HepG2 (cell line): ENCODE results near the gene FGF3. TPM values are rescaled to one million over a fixed set of nuclear protein-coding genes. Genes with fewer than 3 reads are reported as not detected.
"Not testable (repeated sequence)": the region's sequence is repeated elsewhere in the genome, so short reads cannot be mapped to it uniquely, and the experiment has no call there.

Experiments used
- ATAC-seq: fragments of 200-7000 bp; cut with Tn5 transposase; 3 replicates; pipeline ENCODE4 v1.9.1; 2020; ENCODE audit warnings: mild to moderate bottlenecking, moderate library complexity
- BruUV-seq: library from RNA; stranded (reverse); fragments of 400-500 nt; replicated peaks from 2 replicates; lab custom pipeline; 2021; lab: Mats Ljungman, UMichigan
- CTCF ChIA-PET: fragments of 300-600 bp; formaldehyde crosslinking; extraction: SDS; loops from one replicate; lab custom pipeline; 2021; ENCODE audit warnings: low total read pairs, inconsistent platforms, low intra/inter-chr PET ratio; lab: Yijun Ruan, JAX
- POLR2A ChIA-PET: fragments of 350-600 bp; sonication (Branson Sonifier 250); formaldehyde crosslinking; loops from one replicate; lab custom pipeline; 2020; ENCODE audit warnings: antibody characterized with exemption, inconsistent platforms; lab: Yijun Ruan, JAX
- DNase-seq: peaks from one replicate; pipeline ENCODE4 v3.0.0-alpha.2; 2015; ENCODE audit warnings: low spot score
- FAIRE-seq: peaks from 3 replicates; lab custom pipeline; 2011; peaks lifted over from hg19 to GRCh38; lab: Jason Lieb, UNC
- H2AFZ ChIP-seq: one replicate; pipeline ENCODE4 v1.6.1; 2011; ENCODE audit warnings: low read length, inconsistent platforms
- H3K27ac ChIP-seq: fragments of 300-600 bp; 3 replicates; pipeline ENCODE4 v1.8.0; 2011; ENCODE audit warnings: mixed run types, mild to moderate bottlenecking, mixed read lengths, low read length, inconsistent platforms; ENCODE audit not compliant: insufficient read depth; ENCODE audit errors: extremely low read length
- H3K27me3 ChIP-seq, 2 experiments: fragments of 200-600 bp in 1 of 2; 2 replicates in 1 of 2; 3 replicates in 1 of 2; pipeline versions ENCODE4 v1.6.0 to v1.8.0; 2011; ENCODE audit warnings: low read length in 2 of 2, mild to moderate bottlenecking in 2 of 2, moderate library complexity in 2 of 2, inconsistent platforms in 1 of 2; ENCODE audit not compliant: insufficient read depth in 2 of 2, control insufficient read depth in 1 of 2
- H3K36me3 ChIP-seq, 2 experiments: fragments of 200-600 bp in 1 of 2; replicated peaks in 1 of 2; 2 replicates in 1 of 2; 3 replicates in 1 of 2; pipeline versions ENCODE4 v1.5.1 to v1.8.0; 2011; ENCODE audit warnings: low read length in 2 of 2, inconsistent platforms in 1 of 2; ENCODE audit not compliant: insufficient read depth in 2 of 2, control insufficient read depth in 1 of 2
- H3K4me1 ChIP-seq: 2 replicates; pipeline ENCODE4 v1.5.1; 2012; ENCODE audit warnings: low read length, inconsistent platforms; ENCODE audit not compliant: insufficient read depth
- H3K4me2 ChIP-seq: 2 replicates; pipeline ENCODE4 v1.6.0; 2011; ENCODE audit warnings: low read depth, low read length, inconsistent platforms
- H3K4me3 ChIP-seq, 3 experiments: fragments of 200-600 bp in 1 of 3; sonication (generic), shearing (Covaris generic) in 1 of 3; replicated peaks in 1 of 3; 2 replicates each; pipeline ENCODE4 v1.5.1; 2011 to 2016; ENCODE audit warnings: low read length in 3 of 3, inconsistent platforms in 2 of 3, low read depth in 2 of 3, mild to moderate bottlenecking in 2 of 3, control low read depth in 1 of 3, mixed read lengths in 1 of 3; ENCODE audit not compliant: insufficient read depth in 1 of 3
- H3K79me2 ChIP-seq: one replicate; pipeline ENCODE4 v1.6.1; 2011; ENCODE audit warnings: low read length, inconsistent platforms; ENCODE audit not compliant: insufficient read depth
- H3K9ac ChIP-seq: 2 replicates; pipeline ENCODE4 v1.6.0; 2011; ENCODE audit warnings: mild to moderate bottlenecking, low read depth, low read length, inconsistent platforms; ENCODE audit not compliant: insufficient read depth
- H3K9me3 ChIP-seq: 2 replicates; pipeline ENCODE4 v1.5.1; 2012; ENCODE audit warnings: mild to moderate bottlenecking, low read length
- H4K20me1 ChIP-seq: 2 replicates; pipeline ENCODE4 v1.6.0; 2011; ENCODE audit warnings: inconsistent platforms, mild to moderate bottlenecking, low read length, moderate library complexity; ENCODE audit not compliant: insufficient read depth
- BHLHE40 ChIP-seq: IDR thresholded peaks from 2 replicates; pipeline ENCODE4 v1.6.1; 2011; ENCODE audit warnings: low read length, improper control_type of control experiment
- CCAR2 ChIP-seq: fragments of 200-400 bp; formaldehyde crosslinking; optimal IDR thresholded peaks from 2 replicates; pipeline ENCODE3; 2018; ENCODE audit warnings: low read depth, mild to moderate bottlenecking, low read length, moderate library complexity
- CENPBD1 ChIP-seq: sonication (generic); formaldehyde crosslinking; IDR thresholded peaks from 2 replicates; pipeline ENCODE4 v1.8.0; 2022; ENCODE audit warnings: missing genetic modification reagents, low read depth, mild to moderate bottlenecking, borderline replicate concordance
- DMAP1 ChIP-seq: IDR thresholded peaks from 2 replicates; pipeline ENCODE4 v1.6.1; 2016
- HOXA3 ChIP-seq: sonication (generic); formaldehyde crosslinking; IDR thresholded peaks from 2 replicates; pipeline ENCODE4 v1.5.0; 2020; ENCODE audit warnings: missing genetic modification reagents
- KAT7 ChIP-seq: IDR thresholded peaks from 2 replicates; pipeline ENCODE4 v1.6.1; 2018; ENCODE audit warnings: borderline replicate concordance, missing compliant biosample characterization
- MAZ ChIP-seq, 2 experiments: sonication (generic) in 1 of 2; formaldehyde crosslinking in 1 of 2; IDR thresholded peaks; 2 replicates each; pipeline versions ENCODE4 v1.5.0 to v1.6.1; 2012 to 2020; ENCODE audit warnings: low read depth in 2 of 2, mild to moderate bottlenecking in 2 of 2, borderline replicate concordance in 1 of 2, improper control_type of control experiment in 1 of 2, low read length in 1 of 2, missing genetic modification reagents in 1 of 2, moderate library complexity in 1 of 2
- MBNL3 ChIP-seq: fragments of 250-450 bp; sonication (Bioruptor Pico); conservative IDR thresholded peaks from 2 replicates; pipeline ENCODE4 v1.8.0; 2022; ENCODE audit warnings: mild to moderate bottlenecking, inconsistent platforms
- NFE2L1 ChIP-seq: sonication (generic); formaldehyde crosslinking; IDR thresholded peaks from 2 replicates; pipeline ENCODE4 v1.4.0; 2020; ENCODE audit warnings: missing genetic modification reagents, mild to moderate bottlenecking, borderline replicate concordance
- SP5 ChIP-seq: IDR thresholded peaks from 2 replicates; pipeline ENCODE4 v1.6.1; 2016; ENCODE audit warnings: low read depth, borderline replicate concordance
- SRY ChIP-seq: sonication (generic); formaldehyde crosslinking; IDR thresholded peaks from 2 replicates; pipeline ENCODE4 v1.8.0; 2022; ENCODE audit warnings: mild to moderate bottlenecking, missing genetic modification reagents
- ZFY ChIP-seq: sonication (generic); formaldehyde crosslinking; IDR thresholded peaks from 2 replicates; pipeline ENCODE4 v1.4.0; 2020; ENCODE audit warnings: missing genetic modification reagents
- ZIK1 ChIP-seq: sonication (generic); formaldehyde crosslinking; IDR thresholded peaks from 2 replicates; pipeline ENCODE4 v1.5.0; 2020; ENCODE audit warnings: mild to moderate bottlenecking, low read depth, missing genetic modification reagents, borderline replicate concordance
- ZNF121 ChIP-seq: sonication (generic); formaldehyde crosslinking; IDR thresholded peaks from 2 replicates; pipeline ENCODE4 v1.5.0; 2020; ENCODE audit warnings: mild to moderate bottlenecking, missing genetic modification reagents
- ZNF224 ChIP-seq: sonication (generic); formaldehyde crosslinking; IDR thresholded peaks from 2 replicates; pipeline ENCODE4 v1.5.0; 2020; ENCODE audit warnings: mild to moderate bottlenecking, missing genetic modification reagents
- ZNF562 ChIP-seq: sonication (generic); formaldehyde crosslinking; IDR thresholded peaks from 2 replicates; pipeline ENCODE4 v1.8.0; 2022; ENCODE audit warnings: missing genetic modification reagents, borderline replicate concordance
- ZNF563 ChIP-seq: sonication (generic); formaldehyde crosslinking; IDR thresholded peaks from 2 replicates; pipeline ENCODE4 v1.8.0; 2022; ENCODE audit warnings: mild to moderate bottlenecking, moderate library complexity, missing genetic modification reagents
- ZNF652 ChIP-seq: IDR thresholded peaks from 2 replicates; pipeline ENCODE4 v1.6.1; 2016; ENCODE audit warnings: low read depth, borderline replicate concordance
- ZNF782 ChIP-seq: sonication (generic); formaldehyde crosslinking; IDR thresholded peaks from 2 replicates; pipeline ENCODE4 v1.4.0; 2020; ENCODE audit warnings: missing genetic modification reagents, mild to moderate bottlenecking, borderline replicate concordance
- WGBS: methylation state at CpG from one replicate; pipeline ENCODE4 v1.1.6; 2017; ENCODE audit warnings: low lambda C conversion rate; 5-methylcytosine and 5-hydroxymethylcytosine counted together
- in situ Hi-C: cut with HindIII; loops from 2 replicates; pipeline ENCODE4 v1.10.0; 2017; ENCODE audit warnings: low pct_unique_long_range_greater_than_20kb; ENCODE audit not compliant: extremely low pct_ligation_motif_present
- intact Hi-C: fragments of 100-400 bp; cut with micrococcal nuclease; formaldehyde crosslinking; loops from one replicate; pipeline ENCODE4 v1.10.0; 2022; ENCODE audit not compliant: unreplicated experiment
- polyA plus RNA-seq, 8 experiments: library from polyadenylated mRNA; depleted of rRNA in 3 of 8; stranded (reverse) in 7 of 8; unstranded in 1 of 8; fragments of >200 nt; fragmentation: Illumina TruSeq in 4 of 8; extraction: Trizol in 4 of 8; gene quantifications; 2 replicates each; pipeline versions ENCODE4 v1.2.1 to v1.2.3, GENCODE V29; 2011 to 2016; ENCODE audit warnings: low read depth in 4 of 8, missing spikeins in 1 of 8, mixed read lengths in 1 of 8; ENCODE audit not compliant: insufficient read depth in 1 of 8
- total RNA-seq, 5 experiments: library from RNA; depleted of rRNA; stranded (reverse); fragments of >200 nt; fragmentation: Illumina TruSeq; extraction: Trizol; gene quantifications; 2 replicates each; pipeline ENCODE4 v1.2.3, GENCODE V29; 2016; ENCODE audit warnings: low read depth in 1 of 5

Gene FGF3
- total and polyA plus RNA-seq, 2 of the 13 experiments (the other 11 are each of a cell fraction or from before 2014, with no cell fraction given): not detected

DNA sequence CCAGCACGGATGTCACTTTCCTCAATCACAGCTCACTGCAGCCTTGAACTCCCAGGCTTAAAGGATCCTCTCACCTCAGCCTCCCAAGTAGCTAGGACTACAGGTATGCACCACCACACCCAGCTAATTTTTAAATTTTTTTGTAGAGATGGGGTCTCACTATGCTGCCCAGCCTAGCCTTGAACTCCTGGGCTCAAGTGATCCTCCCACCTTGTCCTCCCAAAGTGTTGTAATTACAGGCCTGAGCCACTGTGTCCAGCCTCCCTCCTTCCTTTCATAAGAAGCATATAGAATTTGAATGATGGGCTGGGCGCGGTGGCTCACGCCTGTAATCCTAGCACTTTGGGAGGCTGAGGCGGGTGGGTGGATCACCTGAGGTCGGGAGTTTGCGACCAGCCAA lies 54.3 kb downstream of the FGF3 start:
- FAIRE-seq, in situ Hi-C loops, intact Hi-C loops, H4K20me1 ChIP-seq, H3K4me3 ChIP-seq, H3K4me2 ChIP-seq, H3K27me3 ChIP-seq, H3K4me1 ChIP-seq, POLR2A ChIA-PET, H3K9ac ChIP-seq, H3K79me2 ChIP-seq, H3K36me3 ChIP-seq, H3K27ac ChIP-seq, ATAC-seq, BruUV-seq, H3K9me3 ChIP-seq, CTCF ChIA-PET, H2AFZ ChIP-seq, DNase-seq: not testable (repeated sequence)
- 69% methylated on average over 7 of the region's 7 CpGs for WGBS
- peak; percentile 30; the same call in 1 of the 2 replicates for TF ChIP-seq ZNF121

DNA sequence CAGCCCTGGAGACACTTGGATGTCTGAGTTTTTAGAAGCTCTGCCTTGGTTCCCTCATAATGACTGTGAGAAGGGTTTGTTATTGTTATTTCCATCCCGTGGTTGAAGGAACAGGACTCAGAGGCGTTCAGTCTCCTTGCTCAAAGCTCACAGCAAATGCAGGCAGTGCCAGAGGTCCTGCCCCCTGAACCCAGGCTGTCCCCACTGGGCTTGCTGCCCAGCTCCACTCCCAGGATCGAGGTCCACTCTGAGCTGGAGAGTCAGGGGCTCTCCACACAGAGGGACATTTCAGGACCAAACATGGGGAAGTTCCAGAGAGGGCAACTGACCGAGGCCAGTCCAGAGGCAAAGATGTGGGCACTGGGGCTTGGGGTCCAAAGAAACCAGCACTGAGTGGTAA lies 58.9 kb downstream of the FGF3 start:
- no peak for FAIRE-seq
- no peaks in the 10 kb centered on the region for H3K4me1 ChIP-seq
- CTCF ChIA-PET: no interaction called here
- ATAC-seq: peak; percentile 62
- in situ Hi-C loops (no loop called here), intact Hi-C loops (no loop called here)
- WGBS: 0% methylated on average over 2 of the region's 4 CpGs
- BruUV-seq: no TSS peak
- H3K27me3 ChIP-seq: peaks cover 0 to 10% of the 10 kb centered on the region in 2 experiments; a peak in 2 of 5 replicates
- TF ChIP-seq ZFY (CRISPR knock-in tag): no peak
- no peak for TF ChIP-seq SP5 (CRISPR knock-in tag)
- TF ChIP-seq ZNF652 (CRISPR knock-in tag): no peak
- TF ChIP-seq HOXA3 (CRISPR knock-in tag): no peak
- no peak for TF ChIP-seq NFE2L1
- no peak for TF ChIP-seq BHLHE40
- TF ChIP-seq MBNL3: no peak
- no peak for TF ChIP-seq KAT7 (CRISPR knock-in tag)
- no peak for TF ChIP-seq SRY
- TF ChIP-seq ZIK1 (CRISPR knock-in tag): no peak
- no peak for TF ChIP-seq ZNF224 (CRISPR knock-in tag)
- no peak for TF ChIP-seq CCAR2
- no peak for TF ChIP-seq DMAP1 (CRISPR knock-in tag)
- no peak for TF ChIP-seq ZNF563 (CRISPR knock-in tag)
- TF ChIP-seq CENPBD1 (CRISPR knock-in tag): no peak
- no peak for TF ChIP-seq MAZ (IDR thresholded peaks at IDR 0.05; ENCODE audit: borderline replicate concordance, low read depth, low read length)
- TF ChIP-seq MAZ (CRISPR knock-in tag; IDR thresholded peaks at IDR 0.05; ENCODE audit: low read depth): no peak
- TF ChIP-seq ZNF782 (CRISPR knock-in tag): no peak
- TF ChIP-seq ZNF562 (CRISPR knock-in tag): no peak
- no peak for DNase-seq
- no peaks in the 10 kb centered on the region for H4K20me1 ChIP-seq
- no peak overlapping the region for H2AFZ ChIP-seq
- no peak overlapping the region for H3K9ac ChIP-seq
- no peak overlapping the region for H3K27ac ChIP-seq
- no peak overlapping the region for H3K4me2 ChIP-seq
- H3K9me3 ChIP-seq: no peaks in the 10 kb centered on the region
- no peaks in the 10 kb centered on the region for H3K36me3 ChIP-seq
- no peak overlapping the region for H3K4me3 ChIP-seq
- no peaks in the 10 kb centered on the region for H3K79me2 ChIP-seq
- POLR2A ChIA-PET: no interaction called here
